Stimulated activated CD8-positive, alpha-beta memory T cell treated with anti-CD3 and anti-CD28 coated beads, Interleukin-2, amount 100 ng/mL, for 1 hour (primary cell): ENCODE data around the gene HARS1.
A peak's percentile ranks its signal among the peaks of the same experiment; 100 is the strongest.
"Not testable (repeated sequence)": the region's sequence is repeated elsewhere in the genome, so short reads cannot be mapped to it uniquely, and the experiment has no call there.

Source experiments
- DNase-seq, 2 donors: peaks; one replicate each; pipeline ENCODE4 v3.0.0-alpha.2; 2020; ENCODE audit warnings: low read depth in 2 of 2

The HARS1 gene

GRCh38 chr5:140690941-140691924 is at the start of gene HARS1, which contains the start of gene HARS2:
Gene HARS1, minus strand, starts transcription at chr5:140691370. Its CDS starts 66 bp downstream, at chr5:140691304.
Gene HARS2, plus strand, starts transcription at chr5:140691455. Its CDS starts 194 bp downstream, at chr5:140691649.
- DNase-seq = peak; percentile 67 to 69

GRCh38 chr5:140737486-140737885 is 46.3 kb upstream of the HARS1 start:
- no peak for DNase-seq

- DNase-seq = no peak
Observed at GRCh38 chr5:140734354-140734753, 43.2 kb upstream of the HARS1 start.

GRCh38 chr5:140733098-140733497 is 41.9 kb upstream of the HARS1 start:
- DNase-seq = no peak

- DNase-seq = peak; percentile 9 to 27
Observed at GRCh38 chr5:140725799-140726471, 34.8 kb upstream of the HARS1 start.

- DNase-seq = not testable (repeated sequence)
Observed at GRCh38 chr5:140721395-140721794, 30.2 kb upstream of the HARS1 start.

- not testable (repeated sequence) for DNase-seq
Observed at GRCh38 chr5:140720738-140721137, 29.6 kb upstream of the HARS1 start.

GRCh38 chr5:140718266-140718592 is 27.1 kb upstream of the HARS1 start:
- DNase-seq = no peak

GRCh38 chr5:140716238-140716637 is 25.1 kb upstream of the HARS1 start:
- not testable (repeated sequence) for DNase-seq

GRCh38 chr5:140713562-140714094 is 22.5 kb upstream of the HARS1 start:
- DNase-seq = no peak

GRCh38 chr5:140711794-140712193 is 20.6 kb upstream of the HARS1 start:
- DNase-seq = no peak

GRCh38 chr5:140710899-140711552 is 19.9 kb upstream of the HARS1 start:
- peak; percentile 73 to 84 for DNase-seq

GRCh38 chr5:140708787-140709186 is 17.6 kb upstream of the HARS1 start:
- not testable (repeated sequence) for DNase-seq

- no peak for DNase-seq
Observed at GRCh38 chr5:140707812-140708211, 16.6 kb upstream of the HARS1 start.

- DNase-seq = peak; percentile 80 to 87
Observed at GRCh38 chr5:140700177-140701144, 9.3 kb upstream of the HARS1 start, which contains the start of gene ZMAT2. Gene ZMAT2, plus strand, starts transcription at chr5:140700447. Its CDS starts 14 bp downstream, at chr5:140700461.

- no peak for DNase-seq
Observed at GRCh38 chr5:140696891-140697492, 5.8 kb upstream of the HARS1 start.

GRCh38 chr5:140694276-140694675 is 3.1 kb upstream of the HARS1 start:
- DNase-seq = no peak

GRCh38 chr5:140690376-140690932 is 716 bp downstream of the HARS1 start:
- DNase-seq = no peak

GRCh38 chr5:140678993-140679392 is 12.2 kb downstream of the HARS1 start:
- no peak for DNase-seq

GRCh38 chr5:140677947-140678346 is 13.2 kb downstream of the HARS1 start:
- DNase-seq = no peak
